Muscle of back (tissue), 11 donors: ENCODE data around the gene TRAF3IP3. TPM values are rescaled to one million over a fixed set of nuclear protein-coding genes. Genes with fewer than 3 reads are reported as not detected.

Experiments
- DNase-seq, 3 donors: peaks; one replicate each; pipeline versions ENCODE4 v3.0.0 to v3.0.0-alpha.2; 2013
- polyA plus RNA-seq, 10 donors: library from polyadenylated mRNA; unstranded; fragments of 120-200 nt; gene quantifications; one replicate each; pipeline ENCODE4 v1.2.1, GENCODE V29; 2013; ENCODE audit not compliant: insufficient read length in 10 of 10

TRAF3IP3 gene
- polyA plus RNA-seq, 10 donors = 1.3 to 17.7 (median 2.9) TPM

GRCh38 chr1:209800984-209801834, 45.4 kb downstream of the TRAF3IP3 start:
- DNase-seq = peak in 2 of 3 donors; percentile 69 to 78

GRCh38 chr1:209802117-209802779, 46.4 kb downstream of the TRAF3IP3 start:
- DNase-seq = no peak

DNA sequence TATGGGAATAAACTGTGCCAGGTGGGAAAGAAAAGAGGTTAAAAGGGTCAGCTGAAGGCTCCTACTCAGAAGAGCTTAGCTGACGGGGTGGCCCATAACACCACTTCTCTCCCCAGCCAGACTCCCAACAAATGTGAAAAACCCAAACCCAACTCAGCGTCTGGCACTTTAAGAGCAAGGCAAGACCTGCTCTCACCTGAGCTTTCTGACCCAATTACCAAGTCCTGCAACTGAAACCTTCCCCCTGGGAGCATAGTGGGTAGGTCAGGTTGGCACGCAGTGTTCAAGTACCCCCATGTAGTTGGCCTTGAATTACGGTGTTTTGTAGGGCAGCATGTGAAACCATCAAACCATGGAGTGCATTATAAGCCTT, 46.9 kb downstream of the TRAF3IP3 start:
- DNase-seq = no peak

DNA sequence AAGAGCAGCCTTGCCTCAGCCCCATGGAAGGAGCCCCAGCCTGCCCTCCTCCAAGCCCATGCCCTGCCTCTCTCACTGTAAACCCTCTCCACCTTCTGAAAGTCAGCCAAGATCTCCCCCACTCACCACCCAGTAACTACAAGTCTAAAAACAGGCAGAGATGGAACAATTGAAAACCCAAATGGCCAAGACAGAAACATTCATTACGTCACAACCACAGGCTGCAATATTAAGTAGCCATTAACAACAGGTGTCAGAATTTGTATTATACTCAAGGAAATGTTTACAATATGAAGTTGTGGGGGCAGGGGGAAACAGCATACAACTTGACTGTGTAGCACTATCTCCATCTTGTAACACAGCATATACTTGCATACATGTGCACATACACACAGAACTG, 47.7 kb downstream of the TRAF3IP3 start:
- no peak for DNase-seq

DNA sequence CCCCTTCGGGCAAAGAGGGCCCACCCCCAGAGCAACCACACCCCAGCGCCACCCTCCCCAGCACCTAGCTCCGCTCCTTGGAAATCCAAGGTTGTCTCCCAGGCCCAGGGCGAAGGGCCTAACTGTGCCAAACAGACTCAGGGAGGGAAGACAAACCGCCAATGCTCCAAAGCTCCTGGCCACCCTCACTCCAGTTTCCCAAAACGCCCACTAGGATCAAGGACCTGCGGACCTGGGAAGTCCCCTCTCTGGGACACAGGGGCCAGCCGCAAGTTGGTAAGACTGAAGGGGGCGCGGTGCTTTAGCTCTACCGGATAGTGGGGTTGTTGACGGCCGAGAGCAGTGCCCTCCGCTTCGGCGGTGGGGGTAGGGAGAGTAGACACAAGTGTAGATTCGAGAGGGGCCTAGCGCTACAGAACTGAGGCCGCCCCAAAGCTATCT, 49.5 kb downstream of the TRAF3IP3 start:
- no peak for DNase-seq

DNA sequence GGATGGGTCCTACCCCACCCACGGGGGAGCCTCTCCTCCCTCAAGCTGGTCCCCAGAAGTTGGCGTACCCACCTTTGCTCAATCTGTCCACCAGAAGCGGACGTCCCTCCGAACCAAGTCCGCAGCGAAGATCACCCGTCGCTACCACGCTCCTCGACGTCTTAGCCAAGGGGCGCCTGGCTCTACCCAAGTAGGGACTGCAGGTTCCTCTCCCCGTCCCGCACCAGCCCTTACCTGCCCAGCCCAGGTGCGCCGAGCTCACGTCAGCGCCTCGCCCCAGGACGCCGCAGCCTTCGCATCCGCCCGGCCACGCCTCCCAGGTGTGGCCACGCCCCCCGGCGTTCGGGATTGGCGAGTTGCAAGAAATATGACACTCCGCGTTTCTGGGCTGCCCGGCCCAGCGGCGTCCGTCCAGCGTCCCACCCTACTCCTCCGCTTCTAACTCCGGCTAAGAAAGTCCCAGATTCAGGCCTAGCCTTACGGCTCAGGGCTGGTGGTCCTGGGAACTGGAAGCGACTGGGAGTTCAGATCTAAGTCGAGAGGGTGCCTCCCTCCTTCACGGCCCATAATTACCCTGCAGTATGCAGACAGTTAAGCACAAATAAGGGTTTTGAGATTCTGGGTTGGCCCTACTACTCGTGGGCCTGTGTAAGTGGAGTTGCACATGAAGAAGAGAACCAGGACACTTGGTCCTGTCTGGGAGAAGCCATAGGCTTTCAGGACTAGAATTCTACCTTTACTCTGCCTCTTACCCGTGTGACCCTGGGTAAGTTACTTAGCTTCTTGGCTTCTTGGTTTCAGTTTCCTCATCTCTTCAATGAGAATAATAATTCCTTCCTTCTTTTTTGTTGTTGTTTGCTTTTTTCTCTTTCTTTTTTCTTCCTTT, 50.3 kb downstream of the TRAF3IP3 start, which contains the start of gene IRF6:
Gene IRF6 (minus strand): TSS at position 268 of the 886 bp plus-strand sequence. CDS start 4,729 bp downstream, outside the sequence.
- DNase-seq = peak in 2 of 3 donors; percentile 66 to 80

DNA sequence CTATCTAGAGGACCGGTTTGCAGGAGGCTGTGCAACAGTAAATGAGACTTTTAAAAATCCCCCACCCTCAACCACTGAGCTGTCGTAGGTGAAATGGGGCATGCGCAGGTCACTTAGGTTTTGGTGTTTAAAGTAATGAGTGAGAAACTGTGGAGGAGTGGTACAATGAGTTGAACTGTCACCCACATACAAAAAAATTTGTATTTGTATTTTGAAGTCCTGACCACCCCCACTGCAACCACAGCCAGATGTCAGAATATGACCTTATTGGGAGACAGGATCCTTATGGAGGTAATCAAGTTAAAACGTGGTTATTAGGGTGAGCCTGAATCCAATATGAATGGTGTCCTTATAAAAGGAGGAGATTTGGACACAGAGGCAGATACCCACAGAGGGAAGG, 51.7 kb downstream of the TRAF3IP3 start:
- no peak for DNase-seq

DNA sequence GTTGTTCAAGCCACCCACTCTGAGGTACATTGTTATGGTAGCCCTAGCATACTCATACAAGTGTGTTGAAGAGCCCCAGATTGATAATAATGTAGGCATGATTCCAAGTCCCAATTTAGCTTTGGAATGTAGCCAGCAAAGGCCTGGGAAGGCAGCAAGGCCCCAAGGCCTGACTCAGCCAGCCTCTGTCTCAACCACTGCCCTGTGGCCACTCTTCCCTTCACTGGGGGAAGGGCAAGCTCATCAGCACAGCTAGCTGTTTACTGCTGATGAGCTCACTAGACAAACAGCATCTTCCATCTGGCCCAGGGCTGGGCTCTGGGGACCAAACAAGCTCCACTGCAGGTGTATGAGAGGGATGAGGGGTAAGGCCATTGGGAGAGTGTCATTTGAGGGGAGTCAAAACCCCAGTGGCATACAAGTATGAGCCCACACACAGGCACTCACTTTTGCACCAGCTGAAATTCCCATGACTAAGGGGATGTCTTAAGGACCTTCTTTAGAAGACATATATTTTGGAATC, 52.3 kb downstream of the TRAF3IP3 start:
- peak in 2 of 3 donors; percentile 41 to 79 for DNase-seq

DNA sequence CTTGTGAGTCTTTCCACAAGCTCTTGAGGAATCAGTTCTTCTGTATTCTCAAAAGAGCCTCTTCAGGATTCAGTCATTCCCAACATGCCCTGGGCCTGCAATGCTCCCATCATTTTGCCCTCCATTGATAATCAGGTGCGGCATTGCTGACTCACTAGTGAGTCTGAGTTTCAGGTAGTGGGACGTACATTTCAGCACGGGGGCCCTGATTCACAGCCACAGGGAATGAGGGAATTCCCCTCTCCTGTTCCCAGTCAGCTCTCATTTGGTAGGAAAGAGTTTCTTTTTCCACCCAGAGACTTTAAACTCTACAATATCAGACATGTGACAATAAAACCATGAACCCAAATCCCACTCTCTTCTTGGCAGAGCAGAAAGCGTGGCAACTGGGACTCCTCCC, 53.8 kb downstream of the TRAF3IP3 start:
- no peak for DNase-seq

DNA sequence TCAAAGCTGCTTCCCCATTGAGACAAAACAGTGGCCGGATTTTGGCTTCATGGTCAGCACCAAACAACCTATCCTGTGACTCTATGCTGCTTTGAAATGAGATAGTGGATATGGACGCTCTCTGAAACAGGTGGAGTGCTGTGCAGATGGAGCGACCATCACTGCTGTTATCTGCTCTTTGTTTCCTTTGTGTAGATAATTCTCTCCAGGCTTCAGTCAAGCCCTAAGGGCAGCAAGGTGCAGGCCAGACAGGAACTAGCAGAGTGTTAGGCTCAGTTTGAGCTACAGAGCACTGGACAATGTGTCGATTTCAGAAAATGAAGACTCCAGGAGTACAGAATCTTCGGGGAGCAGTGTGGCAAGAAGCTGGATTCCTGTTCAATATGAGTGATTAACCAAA, 54.9 kb downstream of the TRAF3IP3 start:
- DNase-seq = no peak

DNA sequence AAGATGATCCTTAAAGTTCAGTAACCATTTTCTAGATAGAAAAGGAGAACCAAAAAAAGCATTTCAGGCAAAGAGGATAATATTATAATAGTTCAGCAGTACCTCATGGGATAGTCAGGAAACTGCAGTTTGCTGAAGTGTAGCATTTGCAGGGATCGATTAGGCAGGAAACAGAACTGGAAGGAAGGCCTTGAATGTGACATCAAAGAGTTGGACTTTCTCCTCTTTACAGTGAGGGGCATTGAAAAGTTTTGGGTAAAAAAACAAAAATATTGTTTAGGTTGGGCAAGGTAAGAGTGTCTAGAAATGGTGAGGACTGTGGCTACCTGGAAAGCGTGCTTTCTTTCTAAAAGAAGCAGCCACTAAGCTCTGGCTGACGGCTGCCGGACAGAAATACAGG, 58.0 kb downstream of the TRAF3IP3 start:
- DNase-seq = no peak

- no peak for DNase-seq
These were observed 59.6 kb downstream of the TRAF3IP3 start for GRCh38 chr1:209815490-209815889.

- DNase-seq = no peak
These were observed 60.1 kb downstream of the TRAF3IP3 start for GRCh38 chr1:209815931-209816341.

- no peak for DNase-seq
These were observed 61.1 kb downstream of the TRAF3IP3 start for GRCh38 chr1:209816923-209817322.

DNA sequence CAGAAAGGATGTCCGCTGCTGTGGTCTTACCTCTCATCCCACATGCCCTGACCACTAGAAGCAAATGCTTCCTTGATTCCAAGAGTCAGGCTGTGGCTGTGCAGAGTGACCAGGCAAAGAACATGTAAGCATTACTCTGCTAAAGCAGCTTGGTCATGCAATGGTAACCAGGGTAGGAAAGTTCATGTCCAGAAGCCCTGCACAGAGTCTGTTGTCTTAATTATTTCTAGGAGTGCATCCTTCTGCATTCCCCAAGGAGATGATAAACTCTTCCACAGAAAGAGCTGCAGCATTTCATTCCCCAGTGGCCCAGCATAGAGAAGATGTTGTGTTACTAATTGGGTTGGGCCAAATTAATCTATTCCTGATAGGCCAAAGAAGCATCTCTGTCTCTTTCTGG, 61.8 kb downstream of the TRAF3IP3 start:
- DNase-seq = no peak

DNA sequence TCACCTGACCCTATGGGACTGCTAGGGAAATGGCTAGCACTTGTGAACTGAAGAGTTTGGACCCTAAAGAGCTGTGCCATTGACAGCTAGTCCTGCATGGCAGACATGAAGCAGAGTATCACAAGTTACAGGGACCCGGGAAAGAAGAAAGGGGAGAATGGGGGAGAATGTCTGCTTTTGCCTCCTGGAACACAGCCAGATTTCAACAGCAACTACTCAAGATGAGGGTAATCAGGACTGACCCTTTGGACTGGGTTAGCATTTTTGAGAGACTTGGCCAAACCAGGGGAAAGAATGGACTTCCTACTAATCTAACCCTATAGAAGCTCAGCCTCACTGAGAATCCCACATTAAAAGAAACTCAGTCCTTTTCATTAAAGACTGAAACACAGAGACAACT, 63.2 kb downstream of the TRAF3IP3 start:
- DNase-seq = no peak

- DNase-seq = no peak
These were observed 65.1 kb downstream of the TRAF3IP3 start for GRCh38 chr1:209820986-209821385.

- DNase-seq = no peak
These were observed 66.9 kb downstream of the TRAF3IP3 start for GRCh38 chr1:209822706-209823105.

- DNase-seq = peak; percentile 27 to 59 (median 56)
These were observed 67.5 kb downstream of the TRAF3IP3 start for GRCh38 chr1:209823143-209824041.

DNA sequence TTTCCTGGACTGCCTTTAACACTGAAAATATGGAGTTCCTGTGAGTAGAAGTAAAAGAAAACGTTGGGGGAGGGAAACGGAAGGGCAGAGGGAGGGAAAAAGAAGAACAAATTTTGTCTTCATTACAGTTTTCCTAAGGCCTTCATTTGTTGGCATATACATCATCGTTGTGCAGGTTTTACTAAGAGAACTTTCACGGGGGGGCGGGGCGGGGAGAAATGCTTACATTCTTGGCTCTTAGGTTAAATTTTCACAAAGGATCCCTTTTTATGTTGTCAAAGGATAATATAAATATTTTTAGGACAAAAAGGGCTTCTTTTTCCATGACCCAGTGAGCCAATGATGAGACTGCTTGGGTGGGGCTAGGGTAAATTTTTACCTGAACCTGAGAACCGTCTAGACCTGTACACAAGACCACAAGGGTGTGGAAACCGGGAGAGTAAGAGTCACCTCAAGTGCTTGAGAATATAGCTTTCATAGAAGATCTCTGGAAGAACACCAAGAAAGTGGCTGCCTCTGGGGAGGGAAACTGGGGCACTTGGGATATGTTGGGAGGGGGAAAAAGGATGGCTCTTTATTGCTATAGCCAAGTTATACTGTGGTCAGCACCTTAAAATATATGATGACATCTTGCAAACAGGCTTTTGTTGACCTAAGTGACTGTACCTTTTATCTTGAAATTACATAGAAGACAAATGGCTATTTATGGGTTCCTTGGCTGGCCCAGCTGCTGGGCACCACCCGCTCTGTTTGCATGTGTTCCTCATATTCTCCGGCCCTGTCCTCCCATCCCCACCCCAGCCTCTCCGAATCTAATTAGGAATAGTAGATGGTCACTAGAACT, 70.0 kb downstream of the TRAF3IP3 start:
- DNase-seq = no peak
